ENCODE results near the gene SDHAF1. TPM values are rescaled to one million over a fixed set of nuclear protein-coding genes. Genes with fewer than 3 reads are reported as not detected.

The SDHAF1 gene
- total and polyA plus RNA-seq, 5 donors from 2014 or later = 11.8 to 71.2 (median 63.6) TPM

DNA sequence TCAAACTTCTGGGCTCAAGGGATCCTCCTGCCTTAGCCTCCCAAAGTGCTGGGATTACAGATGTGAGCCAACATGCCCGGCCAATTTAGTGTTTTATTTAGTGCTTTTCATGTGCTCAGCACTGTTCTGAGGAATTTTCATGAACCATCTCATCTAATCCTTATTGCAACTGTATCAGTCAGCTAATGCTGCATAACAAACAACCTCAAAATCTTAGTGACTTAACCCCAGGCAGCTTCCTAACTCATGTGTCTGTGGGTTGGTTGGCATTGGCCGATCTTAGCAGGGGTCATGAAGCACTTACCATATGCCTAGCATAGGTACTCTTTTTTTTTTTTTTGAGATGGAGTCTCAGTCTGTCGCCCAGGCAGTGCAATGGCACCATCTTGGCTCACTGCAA lies 6.2 kb upstream of the SDHAF1 start:
- H3K27ac Mint-ChIP-seq = no peak overlapping the region
- peak overlapping the region in 1 of 4 donors; percentile 6 for H3K4me3 Mint-ChIP-seq
- no peak overlapping the region for H3K4me3 ChIP-seq (ENCODE audit: low read depth, low read length)
- no peak for DNase-seq
- H3K27me3 ChIP-seq (ENCODE audit: control insufficient read depth, insufficient read depth, low read length) = peaks cover 14% of the 10 kb centered on the region
- no peak overlapping the region for H3K27ac ChIP-seq (ENCODE audit: insufficient read depth, low read length, poor library complexity, severe bottlenecking)
- peaks cover 0 to 14% (median 0%) of the 10 kb centered on the region in 4 donors for H3K4me1 Mint-ChIP-seq
- peaks cover 7% of the 10 kb centered on the region for H3K4me1 ChIP-seq (ENCODE audit: control insufficient read depth, insufficient read depth, low read length, poor library complexity, severe bottlenecking)
- ATAC-seq (ENCODE audit: low read depth in 2 of 2) = no peak
- H3K9me3 ChIP-seq (ENCODE audit: control insufficient read depth in 2 of 2, low read length in 2 of 2) = no peaks in the 10 kb centered on the region
- H3K27me3 Mint-ChIP-seq = peaks cover 46% of the 10 kb centered on the region
- no peaks in the 10 kb centered on the region for H3K36me3 Mint-ChIP-seq
- H3K36me3 ChIP-seq (ENCODE audit: control insufficient read depth, insufficient read depth, low read length) = no peaks in the 10 kb centered on the region
- H3K9me3 Mint-ChIP-seq = peaks cover 0 to 3% (median 0%) of the 10 kb centered on the region in 7 donors

DNA sequence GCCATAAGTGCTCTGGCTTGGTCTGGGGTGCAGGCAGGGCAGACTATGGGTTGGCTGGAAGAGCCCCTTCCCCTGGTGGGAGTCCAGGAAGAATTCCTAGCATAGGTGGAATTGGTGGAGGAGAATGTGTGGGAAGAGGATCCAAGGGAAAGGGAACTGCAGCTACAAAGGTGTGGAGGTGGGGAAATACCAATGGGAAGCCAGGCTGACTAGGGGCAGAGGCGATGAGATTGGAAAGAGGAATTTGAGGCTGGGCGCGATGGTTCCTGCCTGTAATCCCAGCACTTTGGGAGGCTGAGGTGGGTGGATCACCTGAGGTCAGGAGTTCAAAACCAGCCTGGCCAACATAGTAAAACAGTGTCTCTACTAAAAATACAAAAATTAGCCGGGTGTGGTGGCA lies 4.8 kb upstream of the SDHAF1 start:
- Mint-ChIP-seq H3K36me3 (no peaks in the 10 kb centered on the region), H3K27ac (peak overlapping the region in 1 of 3 donors; percentile 38), H3K4me1 (peaks cover 0 to 22% (median 2%) of the 10 kb centered on the region in 4 donors), H3K9me3 (peaks cover 0 to 3% (median 0%) of the 10 kb centered on the region in 7 donors), H3K4me3 (peak overlapping the region in 2 of 4 donors; percentile 38 to 79), H3K27me3 (peaks cover 34% of the 10 kb centered on the region)
- DNase-seq (no peak), ATAC-seq (ENCODE audit: low read depth in 2 of 2) (no peak)
- peaks cover 11% of the 10 kb centered on the region for H3K27me3 ChIP-seq (ENCODE audit: control insufficient read depth, insufficient read depth, low read length)
- no peak overlapping the region for H3K4me3 ChIP-seq (ENCODE audit: low read depth, low read length)
- no peaks in the 10 kb centered on the region for H3K36me3 ChIP-seq (ENCODE audit: control insufficient read depth, insufficient read depth, low read length)
- H3K4me1 ChIP-seq (ENCODE audit: control insufficient read depth, insufficient read depth, low read length, poor library complexity, severe bottlenecking) = peaks cover 14% of the 10 kb centered on the region
- H3K9me3 ChIP-seq (ENCODE audit: control insufficient read depth in 2 of 2, low read length in 2 of 2) = no peaks in the 10 kb centered on the region
- H3K27ac ChIP-seq (ENCODE audit: insufficient read depth, low read length, poor library complexity, severe bottlenecking) = no peak overlapping the region

DNA sequence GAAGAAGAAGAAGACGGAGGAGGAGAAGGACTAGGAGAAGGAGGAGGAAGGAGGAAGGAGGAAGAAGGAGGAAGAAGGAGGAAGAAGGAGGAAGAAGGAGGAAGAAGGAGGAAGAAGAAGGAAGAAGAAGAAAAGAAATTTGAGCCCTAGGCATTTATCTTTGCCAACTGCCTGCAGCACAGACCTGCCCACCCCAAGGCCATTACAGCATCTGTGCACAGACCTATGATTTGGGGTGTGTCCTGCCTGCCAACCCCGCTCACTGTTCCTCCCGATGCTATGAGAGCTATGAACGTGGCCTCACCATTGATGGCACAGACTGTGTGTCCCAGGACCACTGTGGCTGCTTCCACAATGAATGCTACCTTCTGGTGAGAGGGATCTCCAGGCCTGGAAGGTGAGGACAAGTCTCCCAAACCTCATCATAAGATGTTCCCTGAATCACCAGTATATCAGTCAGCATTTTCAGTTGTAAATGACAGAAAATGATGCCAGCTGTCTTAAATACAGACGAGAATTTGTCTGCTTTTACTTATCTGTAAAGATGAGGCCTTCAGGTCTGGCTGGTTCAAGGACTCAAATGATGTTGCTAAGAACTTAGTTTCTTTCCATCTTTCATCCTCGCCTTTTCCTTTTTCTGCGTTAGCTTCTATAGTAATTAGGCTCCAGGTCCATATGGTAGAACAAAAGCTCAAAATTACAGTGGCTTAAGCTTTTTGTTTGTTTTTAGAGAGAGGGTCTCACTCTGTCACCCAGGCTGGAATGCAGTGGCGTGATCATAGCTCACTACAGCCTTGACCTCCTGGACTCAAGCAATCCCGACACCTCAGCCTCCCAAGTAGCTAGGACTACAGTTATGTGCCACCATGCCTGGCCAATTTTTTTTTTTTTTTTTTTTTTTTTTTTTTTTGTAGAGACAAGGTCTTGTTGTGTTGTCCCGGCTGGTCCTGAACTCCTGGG lies 3.9 kb upstream of the SDHAF1 start:
- ATAC-seq (ENCODE audit: low read depth in 2 of 2) (no peak), DNase-seq (no peak)
- Mint-ChIP-seq H3K4me3 (peak overlapping the region in 1 of 4 donors; percentile 77), H3K36me3 (no peaks in the 10 kb centered on the region), H3K4me1 (peaks cover 0 to 23% (median 7%) of the 10 kb centered on the region in 4 donors), H3K27me3 (peaks cover 26% of the 10 kb centered on the region), H3K9me3 (peaks cover 0 to 2% (median 0%) of the 10 kb centered on the region in 7 donors), H3K27ac (no peak overlapping the region)
- Histone ChIP-seq H3K4me3 (ENCODE audit: low read depth, low read length) (no peak overlapping the region), H3K27ac (ENCODE audit: insufficient read depth, low read length, poor library complexity, severe bottlenecking) (no peak overlapping the region), H3K4me1 (ENCODE audit: control insufficient read depth, insufficient read depth, low read length, poor library complexity, severe bottlenecking) (peaks cover 21% of the 10 kb centered on the region), H3K36me3 (ENCODE audit: control insufficient read depth, insufficient read depth, low read length) (no peaks in the 10 kb centered on the region), H3K27me3 (ENCODE audit: control insufficient read depth, insufficient read depth, low read length) (peaks cover 3% of the 10 kb centered on the region), H3K9me3 (ENCODE audit: control insufficient read depth in 2 of 2, low read length in 2 of 2) (no peaks in the 10 kb centered on the region)

DNA sequence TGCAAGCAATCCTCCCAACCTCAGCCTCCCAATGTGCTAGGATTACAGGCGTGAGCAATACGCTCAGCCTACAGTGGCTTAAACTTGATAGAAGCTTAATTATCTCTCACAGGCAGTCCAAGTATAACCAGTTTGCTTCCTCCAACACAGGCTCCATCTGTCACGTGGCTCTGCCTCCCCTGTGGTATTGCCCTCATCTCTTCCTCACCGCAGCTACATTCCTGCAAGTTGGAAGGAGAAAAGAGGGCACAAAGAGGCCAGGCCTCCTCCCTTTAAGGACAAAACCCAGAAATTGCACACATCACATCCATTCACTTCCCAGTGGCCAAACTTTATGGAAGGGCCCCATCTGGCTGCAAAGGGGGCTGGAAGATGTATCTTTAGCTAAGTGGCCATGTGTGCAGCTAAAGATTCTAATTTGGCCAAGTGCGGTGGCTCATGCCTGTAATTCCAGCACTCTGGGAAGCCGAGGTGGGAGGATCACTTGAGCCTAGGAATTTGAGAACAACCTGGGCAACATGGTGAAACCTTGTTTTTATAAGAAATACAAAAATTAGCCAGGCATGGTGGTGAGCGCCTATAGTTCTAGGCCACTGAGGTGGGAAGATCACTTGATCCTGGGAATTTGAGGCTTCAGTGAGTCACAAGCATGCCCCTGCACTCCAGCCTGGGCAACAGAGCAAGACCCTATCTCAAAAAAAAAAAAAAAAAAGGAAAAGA lies 3.1 kb upstream of the SDHAF1 start:
- peak overlapping the region; percentile 21 to 77 (median 48) for H3K4me3 Mint-ChIP-seq
- no peaks in the 10 kb centered on the region for H3K36me3 Mint-ChIP-seq
- peaks cover 0 to 26% (median 15%) of the 10 kb centered on the region in 4 donors for H3K4me1 Mint-ChIP-seq
- H3K9me3 Mint-ChIP-seq = peaks cover 0 to 2% (median 0%) of the 10 kb centered on the region in 7 donors
- H3K27me3 Mint-ChIP-seq = peaks cover 18% of the 10 kb centered on the region
- no peaks in the 10 kb centered on the region for H3K27me3 ChIP-seq (ENCODE audit: control insufficient read depth, insufficient read depth, low read length)
- H3K27ac Mint-ChIP-seq = no peak overlapping the region
- no peak overlapping the region for H3K27ac ChIP-seq (ENCODE audit: insufficient read depth, low read length, poor library complexity, severe bottlenecking)
- ATAC-seq (ENCODE audit: low read depth in 2 of 2) (no peak), DNase-seq (no peak)
- H3K4me3 ChIP-seq (ENCODE audit: low read depth, low read length) = no peak overlapping the region
- H3K36me3 ChIP-seq (ENCODE audit: control insufficient read depth, insufficient read depth, low read length) = no peaks in the 10 kb centered on the region
- no peaks in the 10 kb centered on the region for H3K9me3 ChIP-seq (ENCODE audit: control insufficient read depth in 2 of 2, low read length in 2 of 2)
- peaks cover 26% of the 10 kb centered on the region for H3K4me1 ChIP-seq (ENCODE audit: control insufficient read depth, insufficient read depth, low read length, poor library complexity, severe bottlenecking)

- H3K9me3 Mint-ChIP-seq = peaks cover 0 to 2% (median 0%) of the 10 kb centered on the region in 7 donors
- DNase-seq = no peak
- peak overlapping the region; percentile 26 to 91 (median 56) for H3K4me3 Mint-ChIP-seq
- H3K27ac Mint-ChIP-seq = peak overlapping the region in 1 of 3 donors; percentile 32
- H3K4me1 Mint-ChIP-seq = peaks cover 0 to 31% (median 21%) of the 10 kb centered on the region in 4 donors
- H3K36me3 ChIP-seq (ENCODE audit: control insufficient read depth, insufficient read depth, low read length) = peaks cover 5% of the 10 kb centered on the region
- peaks cover 6% of the 10 kb centered on the region for H3K36me3 Mint-ChIP-seq
- ATAC-seq (ENCODE audit: low read depth in 2 of 2) = no peak
- H3K27me3 ChIP-seq (ENCODE audit: control insufficient read depth, insufficient read depth, low read length) = no peaks in the 10 kb centered on the region
- no peak overlapping the region for H3K4me3 ChIP-seq (ENCODE audit: low read depth, low read length)
- no peak overlapping the region for H3K27ac ChIP-seq (ENCODE audit: insufficient read depth, low read length, poor library complexity, severe bottlenecking)
- no peaks in the 10 kb centered on the region for H3K9me3 ChIP-seq (ENCODE audit: control insufficient read depth in 2 of 2, low read length in 2 of 2)
- peaks cover 7% of the 10 kb centered on the region for H3K27me3 Mint-ChIP-seq
- H3K4me1 ChIP-seq (ENCODE audit: control insufficient read depth, insufficient read depth, low read length, poor library complexity, severe bottlenecking) = peaks cover 23% of the 10 kb centered on the region
Measured at GRCh38 chr19:35992907-35993765, 1.9 kb upstream of the SDHAF1 start.

- H3K9me3 Mint-ChIP-seq = no peaks in the 10 kb centered on the region
- peaks cover 0 to 33% (median 21%) of the 10 kb centered on the region in 4 donors for H3K4me1 Mint-ChIP-seq
- no peaks in the 10 kb centered on the region for H3K27me3 ChIP-seq (ENCODE audit: control insufficient read depth, insufficient read depth, low read length)
- H3K4me3 ChIP-seq (ENCODE audit: low read depth, low read length) = no peak overlapping the region
- H3K9me3 ChIP-seq (ENCODE audit: control insufficient read depth in 2 of 2, low read length in 2 of 2) = no peaks in the 10 kb centered on the region
- peak overlapping the region; percentile 75 for H3K27ac ChIP-seq (ENCODE audit: insufficient read depth, low read length, poor library complexity, severe bottlenecking)
- H3K4me3 Mint-ChIP-seq = peak overlapping the region; percentile 84 to 98 (median 92)
- H3K36me3 Mint-ChIP-seq = peaks cover 6% of the 10 kb centered on the region
- H3K4me1 ChIP-seq (ENCODE audit: control insufficient read depth, insufficient read depth, low read length, poor library complexity, severe bottlenecking) = peaks cover 23% of the 10 kb centered on the region
- peak overlapping the region in 2 of 3 donors; percentile 90 to 99 for H3K27ac Mint-ChIP-seq
- no peaks in the 10 kb centered on the region for H3K27me3 Mint-ChIP-seq
- ATAC-seq (ENCODE audit: low read depth in 2 of 2) = no peak
- peaks cover 5% of the 10 kb centered on the region for H3K36me3 ChIP-seq (ENCODE audit: control insufficient read depth, insufficient read depth, low read length)
- DNase-seq = no peak
Measured at GRCh38 chr19:35993923-35994598, 927 bp upstream of the SDHAF1 start.

Data from CD4-positive, CD25-positive, alpha-beta regulatory T cell (primary cell).